H1 (cell line): ENCODE results near the gene TSPEAR. TPM values are rescaled to one million over a fixed set of nuclear protein-coding genes. Genes with fewer than 3 reads are reported as not detected.

Experiments used
- ATF2 ChIP-seq: IDR thresholded peaks from 2 replicates; pipeline ENCODE4 v1.6.1; 2012; ENCODE audit warnings: low read length, inconsistent platforms
- polyA plus RNA-seq, 7 experiments: library from polyadenylated mRNA; depleted of rRNA in 3 of 7; stranded (reverse) in 5 of 7; unstranded in 2 of 7; fragments of >200 nt in 5 of 7; fragments of 200-250 nt in 2 of 7; gene quantifications; 1 replicate in 5 of 7; 2 replicates in 1 of 7; 4 replicates in 1 of 7; pipeline versions ENCODE4 v1.2.1 to v1.2.3, GENCODE V29; 2011 to 2013; ENCODE audit warnings: missing spikeins in 2 of 7, mixed read lengths in 2 of 7
- total RNA-seq: library from RNA; stranded (reverse); fragmentation: NEBNext Ultra II Directional; extraction: Animal tissue kit (Norgen Biotek cat#: 25700); gene quantifications from 2 replicates; pipeline ENCODE4 v1.2.1, GENCODE V29; 2021

TSPEAR gene
- total and polyA plus RNA-seq, 2 of the 8 experiments (the other 6 are each of a cell fraction or from before 2014, with no cell fraction given) = 0.58 to 0.89 TPM

GRCh38 chr21:44701023-44701400 lies 10.4 kb downstream of the TSPEAR start (continued):
- TF ChIP-seq ATF2 = no peak
- TF ChIP-seq, all 59 proteins: peak for 0
